HEK293 (cell line): ENCODE results near the gene HGS.
A peak's percentile ranks its signal among the peaks of the same experiment; 100 is the strongest.

Experiments
- CTCF ChIA-PET: fragments of 350-600 bp; formaldehyde crosslinking; extraction: SDS; loops from one replicate; lab custom pipeline; 2021; ENCODE audit warnings: antibody characterized with exemption; lab: Yijun Ruan, JAX
- POLR2A ChIA-PET: fragments of 300-600 bp; formaldehyde crosslinking; extraction: SDS; loops from one replicate; lab custom pipeline; 2020; ENCODE audit warnings: antibody characterized with exemption, inconsistent platforms; lab: Yijun Ruan, JAX
- H3K27ac ChIP-seq: fragments of 200-500 bp; sonication (Bioruptor generic); 2 replicates; pipeline ENCODE4 v1.5.1; 2014; ENCODE audit warnings: low read depth, low read length, control low read depth, inconsistent platforms; ENCODE audit errors: extremely low read depth
- H3K36me3 ChIP-seq, 2 experiments: fragments of 200-500 bp in 1 of 2; sonication (Bioruptor generic) in 1 of 2; 1 replicate in 1 of 2; 2 replicates in 1 of 2; pipeline ENCODE4 v1.5.1; 2014 to 2017; ENCODE audit warnings: inconsistent platforms in 2 of 2, low read length in 2 of 2; ENCODE audit not compliant: control insufficient read depth in 2 of 2, insufficient read depth in 1 of 2
- H3K4me1 ChIP-seq: fragments of 200-500 bp; sonication (Bioruptor generic); 2 replicates; pipeline ENCODE4 v1.5.1; 2014; ENCODE audit warnings: mild to moderate bottlenecking, low read length, inconsistent platforms; ENCODE audit not compliant: control insufficient read depth, insufficient read depth
- H3K4me3 ChIP-seq: 2 replicates; pipeline ENCODE4 v1.5.1; 2011; ENCODE audit warnings: low read depth, mild to moderate bottlenecking, control low read depth, low read length, moderate library complexity
- H3K9me3 ChIP-seq: fragments of 200-500 bp; sonication (Bioruptor generic); 2 replicates; pipeline ENCODE4 v1.5.1; 2014; ENCODE audit warnings: low read depth, low read length, inconsistent platforms; ENCODE audit not compliant: control insufficient read depth, insufficient read depth
- EGR2 ChIP-seq: fragments of 450-650 bp; formaldehyde crosslinking; IDR thresholded peaks from 2 replicates; pipeline ENCODE4 v1.5.1; 2016; ENCODE audit warnings: low read depth, missing biosample characterization, missing genetic modification characterization
- PRDM10 ChIP-seq: fragments of 450-650 bp; formaldehyde crosslinking; IDR thresholded peaks from 2 replicates; pipeline ENCODE4 v1.5.1; 2016; ENCODE audit warnings: missing biosample characterization, missing genetic modification characterization
- PRDM6 ChIP-seq: fragments of 450-650 bp; formaldehyde crosslinking; IDR thresholded peaks from 2 replicates; pipeline ENCODE4 v1.5.1; 2017; ENCODE audit warnings: missing biosample characterization, missing genetic modification characterization
- ZIC2 ChIP-seq: fragments of 450-650 bp; formaldehyde crosslinking; IDR thresholded peaks from 2 replicates; pipeline ENCODE4 v1.5.1; 2016; ENCODE audit warnings: missing biosample characterization, missing genetic modification characterization
- ZNF157 ChIP-seq: fragments of 450-650 bp; formaldehyde crosslinking; IDR thresholded peaks from 2 replicates; pipeline ENCODE4 v1.5.1; 2016; ENCODE audit warnings: missing biosample characterization, missing genetic modification characterization
- ZNF266 ChIP-seq: fragments of 450-650 bp; formaldehyde crosslinking; IDR thresholded peaks from 2 replicates; pipeline ENCODE4 v1.5.1; 2016; ENCODE audit warnings: missing biosample characterization, missing genetic modification characterization, low read depth
- ZNF341 ChIP-seq: fragments of 450-650 bp; formaldehyde crosslinking; IDR thresholded peaks from 2 replicates; pipeline ENCODE4; 2016; ENCODE audit warnings: low read depth, missing biosample characterization, missing genetic modification characterization
- ZNF362 ChIP-seq: fragments of 450-650 bp; formaldehyde crosslinking; IDR thresholded peaks from 2 replicates; pipeline ENCODE4 v1.5.1; 2016; ENCODE audit warnings: missing biosample characterization, missing genetic modification characterization
- ZNF473 ChIP-seq: fragments of 450-650 bp; formaldehyde crosslinking; IDR thresholded peaks from 2 replicates; pipeline ENCODE4 v1.5.1; 2017; ENCODE audit warnings: missing biosample characterization, missing genetic modification characterization
- ZNF549 ChIP-seq: fragments of 450-650 bp; IDR thresholded peaks from 2 replicates; pipeline ENCODE4 v1.5.1; 2018; ENCODE audit warnings: missing biosample characterization, missing genetic modification characterization, mild to moderate bottlenecking, inconsistent platforms, moderate library complexity
- ZNF623 ChIP-seq: fragments of 450-650 bp; formaldehyde crosslinking; IDR thresholded peaks from 2 replicates; pipeline ENCODE4 v1.5.1; 2016; ENCODE audit warnings: missing biosample characterization, missing genetic modification characterization
- ZNF639 ChIP-seq: fragments of 450-650 bp; formaldehyde crosslinking; IDR thresholded peaks from 2 replicates; pipeline ENCODE4 v1.5.1; 2016; ENCODE audit warnings: missing biosample characterization, missing genetic modification characterization

HGS gene

GRCh38 chr17:81655378-81656117 lies 28.3 kb upstream of the HGS start (continued):
- TF ChIP-seq PRDM6 (no peak), ZNF473 (tag by site-specific recombination) (no peak), ZNF266 (tag by site-specific recombination) (no peak), ZNF639 (tag by site-specific recombination) (no peak)

GRCh38 chr17:81656118-81656743 lies 27.6 kb upstream of the HGS start, which contains the start of gene PDE6G:
Gene PDE6G (minus strand): TSS chr17:81656542. CDS start chr17:81653305, 3,237 bp downstream.
- TF ChIP-seq ZIC2 (tag by site-specific recombination) (peak; percentile 58), ZNF157 (tag by site-specific recombination) (no peak), ZNF341 (tag by site-specific recombination) (peak; percentile 75)
- no peak within 1 kb of the TSS for H3K27ac ChIP-seq
- H3K4me1 ChIP-seq: no peaks in the 10 kb centered on the region
- CTCF ChIA-PET: interaction anchor here (0.5 to 0.7 kb wide), 2 partner anchors 15 to 55 kb away, joined by 4 read pairs; no protein-coding TSS in a partner anchor
- no peaks in the 10 kb centered on the region for H3K9me3 ChIP-seq
- POLR2A ChIA-PET: interaction anchor here (0.6 to 1.4 kb wide), 6 partner anchors 9 to 114 kb away, joined by 3 to 6 read pairs (median 3); partner anchors contain the start of genes CCDC137 and OXLD1
- H3K36me3 ChIP-seq: no peaks in the 10 kb centered on the region; a peak in 1 of 3 replicates
- no peak within 1 kb of the TSS for H3K4me3 ChIP-seq

GRCh38 chr17:81656835-81657234 lies 27.0 kb upstream of the HGS start:
- ChIA-PET CTCF (no interaction called here), POLR2A (interaction anchor here (0.6 kb wide), 2 partner anchors 19 to 69 kb away, joined by 3 read pairs; no protein-coding TSS in a partner anchor)
- Histone ChIP-seq H3K27ac (no peak overlapping the region), H3K4me1 (no peaks in the 10 kb centered on the region), H3K4me3 (no peak overlapping the region), H3K9me3 (no peaks in the 10 kb centered on the region), H3K36me3 (no peaks in the 10 kb centered on the region; a peak in 1 of 3 replicates)
- TF ChIP-seq EGR2 (tag by site-specific recombination): no peak
- no peak for TF ChIP-seq ZNF549 (tag by site-specific recombination)
- 0 out of 2 replicates have a peak, but pooled peaks have one; percentile 26 for TF ChIP-seq PRDM10 (tag by site-specific recombination)
- no peak for TF ChIP-seq ZNF362
- TF ChIP-seq ZNF623 (tag by site-specific recombination): peak; percentile 97
